Colonic mucosa (tissue), 4 donors: ENCODE results near the gene EPG5. TPM values are rescaled to one million over a fixed set of nuclear protein-coding genes. Genes with fewer than 3 reads are reported as not detected.

ENCODE experiments used
- DNase-seq: peaks from one replicate; pipeline ENCODE4 v3.0.0-alpha.2; 2020
- H3K27ac ChIP-seq: fragments of 200-600 bp; one replicate; pipeline ENCODE4 v1.8.0; 2021
- H3K27me3 ChIP-seq: fragments of 200-600 bp; one replicate; pipeline ENCODE4 v1.8.0; 2021
- H3K36me3 ChIP-seq: fragments of 200-600 bp; one replicate; pipeline ENCODE4 v1.8.0; 2021
- H3K4me1 ChIP-seq: fragments of 200-600 bp; one replicate; pipeline ENCODE4 v1.8.0; 2021; ENCODE audit warnings: mild to moderate bottlenecking
- H3K4me3 ChIP-seq: fragments of 200-600 bp; one replicate; pipeline ENCODE4 v1.8.0; 2021
- H3K9ac ChIP-seq, 2 donors: one replicate each; pipeline ENCODE4 v1.7.0; 2013; ENCODE audit warnings: control low read depth in 2 of 2, low read depth in 2 of 2, low read length in 2 of 2
- H3K9me3 ChIP-seq: fragments of 200-600 bp; one replicate; pipeline ENCODE4 v1.8.0; 2021
- CTCF ChIP-seq: fragments of 200-600 bp; IDR thresholded peaks from one replicate; pipeline ENCODE4 v1.8.0; 2022; ENCODE audit warnings: antibody characterized with exemption, mild to moderate bottlenecking
- intact Hi-C: fragments of 100-400 bp; cut with DNase I; formaldehyde crosslinking; loops from one replicate; pipeline ENCODE4 v1.14.1; 2022
- total RNA-seq, 2 donors: library from RNA; stranded (reverse); fragmentation: NEBNext Ultra II Directional in 1 of 2; extraction: Animal tissue kit (Norgen Biotek cat#: 25700) in 1 of 2; gene quantifications; one replicate each; pipeline ENCODE4 v1.2.1, GENCODE V29; 2021
- donor health status: healthy.
- donor health status: DM: no; HTN: no; CAD: no.
- donor health status: DM: no; HTN: no; CAD: no.

EPG5 gene
- total RNA-seq, 2 donors from 2014 or later: 16.0 to 17.3 TPM

- Histone ChIP-seq H3K4me1 (no peaks in the 10 kb centered on the region), H3K27ac (no peak overlapping the region), H3K27me3 (no peaks in the 10 kb centered on the region), H3K4me3 (no peak overlapping the region), H3K9ac (no peak overlapping the region), H3K36me3 (no peaks in the 10 kb centered on the region), H3K9me3 (no peaks in the 10 kb centered on the region)
- no peak for DNase-seq
- intact Hi-C loops: no loop called here
- no peak for TF ChIP-seq CTCF
Measured at GRCh38 chr18:46008531-46008930, 41.4 kb upstream of the EPG5 start.

GRCh38 chr18:46007165-46007564, 40.0 kb upstream of the EPG5 start:
- Histone ChIP-seq H3K9me3 (no peaks in the 10 kb centered on the region), H3K36me3 (no peaks in the 10 kb centered on the region), H3K4me1 (no peaks in the 10 kb centered on the region), H3K4me3 (no peak overlapping the region), H3K27me3 (no peaks in the 10 kb centered on the region), H3K27ac (no peak overlapping the region), H3K9ac (no peak overlapping the region)
- TF ChIP-seq CTCF: no peak
- DNase-seq: no peak
- intact Hi-C loops: no loop called here

DNA sequence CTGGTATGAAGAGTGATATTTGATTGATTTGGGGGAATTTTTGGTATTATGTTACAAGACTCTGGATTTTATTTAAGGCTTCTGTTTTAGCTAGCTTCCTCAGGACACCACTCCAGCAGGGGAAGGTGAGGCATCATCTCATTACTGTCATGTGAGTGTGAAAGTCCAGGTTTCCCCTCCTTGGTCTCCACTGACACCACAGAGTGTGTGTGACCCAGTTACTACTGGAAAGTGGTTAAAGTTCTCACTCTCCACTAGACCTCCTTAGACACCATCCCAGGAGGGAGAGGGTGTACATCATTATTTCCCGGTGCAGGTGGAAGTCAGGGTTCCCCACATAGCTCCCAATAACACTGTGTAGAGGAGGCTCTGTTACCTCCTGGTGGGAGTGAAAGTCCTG, 35.8 kb upstream of the EPG5 start:
- Histone ChIP-seq H3K9me3 (no peaks in the 10 kb centered on the region), H3K27ac (no peak overlapping the region), H3K36me3 (no peaks in the 10 kb centered on the region), H3K4me3 (no peak overlapping the region), H3K9ac (no peak overlapping the region), H3K27me3 (no peaks in the 10 kb centered on the region), H3K4me1 (no peaks in the 10 kb centered on the region)
- DNase-seq: no peak
- no peak for TF ChIP-seq CTCF
- intact Hi-C loops: no loop called here

- no peak for TF ChIP-seq CTCF
- Histone ChIP-seq H3K9ac (no peak overlapping the region), H3K27ac (no peak overlapping the region), H3K4me1 (no peaks in the 10 kb centered on the region), H3K4me3 (no peak overlapping the region), H3K27me3 (no peaks in the 10 kb centered on the region), H3K9me3 (no peaks in the 10 kb centered on the region), H3K36me3 (no peaks in the 10 kb centered on the region)
- intact Hi-C loops: no loop called here
- DNase-seq: no peak
Measured at GRCh38 chr18:46001892-46002291, 34.8 kb upstream of the EPG5 start.

GRCh38 chr18:46001074-46001473, 33.9 kb upstream of the EPG5 start:
- no peaks in the 10 kb centered on the region for H3K4me1 ChIP-seq
- no peak for DNase-seq
- H3K9me3 ChIP-seq: no peaks in the 10 kb centered on the region
- TF ChIP-seq CTCF: no peak
- H3K4me3 ChIP-seq: no peak overlapping the region
- H3K27me3 ChIP-seq: no peaks in the 10 kb centered on the region
- no peak overlapping the region for H3K27ac ChIP-seq
- no peaks in the 10 kb centered on the region for H3K36me3 ChIP-seq
- no peak overlapping the region for H3K9ac ChIP-seq
- intact Hi-C loops: no loop called here

GRCh38 chr18:45999536-45999935, 32.4 kb upstream of the EPG5 start:
- no peaks in the 10 kb centered on the region for H3K9me3 ChIP-seq

More at GRCh38 chr18:45999536-45999935, 32.4 kb upstream of the EPG5 start:
- intact Hi-C loops: no loop called here
- TF ChIP-seq CTCF: no peak
- DNase-seq: no peak
- H3K27ac ChIP-seq: no peak overlapping the region
- no peaks in the 10 kb centered on the region for H3K36me3 ChIP-seq
- H3K4me1 ChIP-seq: no peaks in the 10 kb centered on the region
- no peak overlapping the region for H3K9ac ChIP-seq
- no peaks in the 10 kb centered on the region for H3K27me3 ChIP-seq
- no peak overlapping the region for H3K4me3 ChIP-seq
